Measurements from ENCODE around the gene SYT12.

The SYT12 gene

DNA sequence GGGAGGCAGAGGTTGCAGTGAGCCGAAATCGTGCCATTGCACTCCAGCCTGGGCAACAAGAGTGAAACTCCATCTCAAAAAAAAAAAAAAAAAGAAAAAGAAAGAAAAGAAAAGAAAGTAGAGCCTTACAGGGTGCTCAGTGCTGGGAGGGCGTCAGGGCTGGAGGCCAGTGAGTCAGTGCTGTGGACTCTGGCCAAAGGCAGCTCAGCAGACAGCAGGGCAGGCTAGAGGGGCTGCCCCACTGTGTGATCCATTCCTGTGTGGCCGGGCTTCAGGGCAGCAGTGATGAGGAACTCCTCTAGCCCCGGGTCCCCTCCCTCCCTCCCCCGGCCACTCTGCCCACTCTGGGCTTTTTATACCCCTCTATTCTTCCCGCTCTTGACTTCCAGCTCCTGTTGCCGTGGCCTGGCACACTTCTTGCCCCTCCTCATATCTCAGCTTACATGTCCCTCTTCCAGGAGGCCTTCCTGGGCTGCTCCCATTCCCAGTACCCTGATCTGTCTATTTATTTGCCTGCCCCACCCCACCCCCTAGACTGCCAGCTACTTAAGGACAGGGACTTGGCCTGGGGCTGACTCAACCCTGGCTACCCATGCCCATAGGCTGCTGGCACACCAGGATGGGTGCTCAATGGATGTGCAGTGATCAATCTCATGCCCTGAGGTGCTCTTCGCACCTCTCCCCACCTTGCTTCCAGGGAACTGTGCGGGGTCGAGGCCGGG lies 10.1 kb downstream of the SYT12 start:
- DNase-seq (ENCODE audit: low spot score): no peak

DNA sequence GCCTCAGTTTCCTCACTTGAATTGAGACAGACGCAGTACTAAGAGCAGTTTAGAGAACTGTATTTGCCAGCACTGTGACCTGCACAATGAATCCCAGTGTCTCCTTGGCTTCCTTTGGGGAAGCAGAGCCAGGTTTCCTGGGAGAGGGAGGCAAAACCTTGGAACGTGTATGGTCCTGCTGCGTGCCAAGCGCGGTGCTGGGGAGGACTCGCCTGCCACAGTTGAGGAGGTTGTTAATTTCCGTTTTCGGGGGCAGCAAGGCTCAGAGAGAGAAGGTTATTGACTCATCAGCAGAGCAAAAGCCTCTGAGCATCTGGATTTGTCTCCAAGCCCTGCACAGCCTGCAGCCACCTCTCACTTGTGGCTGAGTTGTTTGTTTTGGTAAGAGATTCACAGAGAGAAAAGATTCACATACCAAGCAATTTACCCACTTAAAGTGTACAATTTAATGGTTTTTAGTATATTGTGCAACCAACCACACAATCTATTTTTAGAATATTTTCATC lies 10.8 kb downstream of the SYT12 start:
- no peak for DNase-seq (ENCODE audit: low spot score)
- in situ Hi-C loops (cut with MboI; ENCODE audit: low pct_unique_long_range_greater_than_20kb, low sequenced_read_pairs, unreplicated experiment): no loop called here
- TF ChIP-seq, protein P1, sequence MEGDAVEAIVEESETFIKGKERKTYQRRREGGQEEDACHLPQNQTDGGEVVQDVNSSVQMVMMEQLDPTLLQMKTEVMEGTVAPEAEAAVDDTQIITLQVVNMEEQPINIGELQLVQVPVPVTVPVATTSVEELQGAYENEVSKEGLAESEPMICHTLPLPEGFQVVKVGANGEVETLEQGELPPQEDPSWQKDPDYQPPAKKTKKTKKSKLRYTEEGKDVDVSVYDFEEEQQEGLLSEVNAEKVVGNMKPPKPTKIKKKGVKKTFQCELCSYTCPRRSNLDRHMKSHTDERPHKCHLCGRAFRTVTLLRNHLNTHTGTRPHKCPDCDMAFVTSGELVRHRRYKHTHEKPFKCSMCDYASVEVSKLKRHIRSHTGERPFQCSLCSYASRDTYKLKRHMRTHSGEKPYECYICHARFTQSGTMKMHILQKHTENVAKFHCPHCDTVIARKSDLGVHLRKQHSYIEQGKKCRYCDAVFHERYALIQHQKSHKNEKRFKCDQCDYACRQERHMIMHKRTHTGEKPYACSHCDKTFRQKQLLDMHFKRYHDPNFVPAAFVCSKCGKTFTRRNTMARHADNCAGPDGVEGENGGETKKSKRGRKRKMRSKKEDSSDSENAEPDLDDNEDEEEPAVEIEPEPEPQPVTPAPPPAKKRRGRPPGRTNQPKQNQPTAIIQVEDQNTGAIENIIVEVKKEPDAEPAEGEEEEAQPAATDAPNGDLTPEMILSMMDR (IDR thresholded peaks at IDR 0.05; ENCODE audit: extremely low read depth, insufficient read depth, missing control alignments): no peak

More for the DNA sequence above, 10.1 kb downstream of the SYT12 start:
- TF ChIP-seq, protein P1 (IDR thresholded peaks at IDR 0.05; ENCODE audit: extremely low read depth, insufficient read depth, missing control alignments): no peak
- in situ Hi-C loops (cut with MboI; ENCODE audit: low pct_unique_long_range_greater_than_20kb, low sequenced_read_pairs, unreplicated experiment): no loop called here

DNA sequence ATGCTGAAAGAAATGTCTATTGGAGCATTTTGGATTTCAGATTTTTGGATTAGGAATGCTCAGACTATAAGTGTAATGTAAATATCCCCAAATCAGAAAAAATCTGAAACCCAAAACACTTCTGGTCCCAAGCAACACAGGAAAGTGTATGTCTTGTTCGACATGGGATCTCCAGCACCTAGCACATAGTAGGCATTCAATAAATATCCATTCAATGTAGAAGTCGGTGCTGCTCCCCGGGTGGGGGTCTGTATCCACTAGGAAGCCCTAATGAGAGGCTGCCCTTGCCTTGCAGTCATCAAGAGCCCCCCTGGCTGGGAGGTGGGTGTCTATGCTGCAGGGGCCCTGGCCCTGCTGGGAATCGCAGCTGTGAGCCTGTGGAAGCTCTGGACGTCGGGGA lies 11.4 kb downstream of the SYT12 start:
- in situ Hi-C loops (cut with MboI; ENCODE audit: low pct_unique_long_range_greater_than_20kb, low sequenced_read_pairs, unreplicated experiment): no loop called here
- DNase-seq (ENCODE audit: low spot score): no peak
- TF ChIP-seq, protein P1 (IDR thresholded peaks at IDR 0.05; ENCODE audit: extremely low read depth, insufficient read depth, missing control alignments): no peak

DNA sequence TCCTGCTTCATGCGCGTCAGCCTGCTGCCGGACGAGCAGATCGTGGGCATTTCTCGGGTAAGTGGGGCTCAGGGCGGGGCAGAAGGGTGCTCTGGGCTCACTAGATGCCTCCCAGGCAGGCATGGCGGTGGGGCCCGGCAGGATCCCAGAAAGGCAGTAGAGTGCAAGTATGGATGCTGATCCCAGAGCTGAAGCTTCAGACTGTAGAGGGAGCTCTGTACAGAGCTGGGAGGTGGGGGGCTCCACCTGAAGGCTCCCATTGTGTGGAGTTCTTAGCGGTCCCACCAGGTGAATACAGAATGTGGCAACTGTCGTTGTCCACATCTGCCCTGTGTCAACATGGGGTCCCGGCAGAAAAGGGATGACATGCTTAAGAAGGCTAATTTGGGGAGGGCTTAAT lies 17.2 kb downstream of the SYT12 start:
- DNase-seq (ENCODE audit: low spot score): no peak
- in situ Hi-C loops (cut with MboI; ENCODE audit: low pct_unique_long_range_greater_than_20kb, low sequenced_read_pairs, unreplicated experiment): no loop called here
- TF ChIP-seq, protein P1 (IDR thresholded peaks at IDR 0.05; ENCODE audit: extremely low read depth, insufficient read depth, missing control alignments): no peak

DNA sequence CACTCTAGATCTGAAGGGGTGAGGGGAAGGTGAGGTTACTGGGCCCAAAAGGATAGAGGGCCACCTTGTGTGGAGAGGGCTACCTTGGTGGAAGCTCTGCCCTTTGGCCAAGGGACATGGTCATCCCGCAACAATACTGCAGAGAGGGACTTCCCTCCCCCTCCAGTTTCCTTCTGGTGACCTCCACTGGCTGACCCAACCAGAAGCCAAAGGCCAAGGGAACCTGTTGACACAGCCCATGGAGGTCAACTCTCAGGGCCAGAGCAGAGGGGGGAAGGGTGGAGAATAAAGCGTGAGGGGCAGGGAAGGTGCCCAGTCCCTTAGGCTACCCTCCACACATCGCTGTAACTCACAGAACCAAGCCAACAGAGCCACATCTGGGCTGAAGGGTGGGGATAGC lies 18.7 kb downstream of the SYT12 start:
- no peak for DNase-seq (ENCODE audit: low spot score)
- TF ChIP-seq, protein P1 (IDR thresholded peaks at IDR 0.05; ENCODE audit: extremely low read depth, insufficient read depth, missing control alignments): no peak
- in situ Hi-C loops (cut with MboI; ENCODE audit: low pct_unique_long_range_greater_than_20kb, low sequenced_read_pairs, unreplicated experiment): no loop called here

DNA sequence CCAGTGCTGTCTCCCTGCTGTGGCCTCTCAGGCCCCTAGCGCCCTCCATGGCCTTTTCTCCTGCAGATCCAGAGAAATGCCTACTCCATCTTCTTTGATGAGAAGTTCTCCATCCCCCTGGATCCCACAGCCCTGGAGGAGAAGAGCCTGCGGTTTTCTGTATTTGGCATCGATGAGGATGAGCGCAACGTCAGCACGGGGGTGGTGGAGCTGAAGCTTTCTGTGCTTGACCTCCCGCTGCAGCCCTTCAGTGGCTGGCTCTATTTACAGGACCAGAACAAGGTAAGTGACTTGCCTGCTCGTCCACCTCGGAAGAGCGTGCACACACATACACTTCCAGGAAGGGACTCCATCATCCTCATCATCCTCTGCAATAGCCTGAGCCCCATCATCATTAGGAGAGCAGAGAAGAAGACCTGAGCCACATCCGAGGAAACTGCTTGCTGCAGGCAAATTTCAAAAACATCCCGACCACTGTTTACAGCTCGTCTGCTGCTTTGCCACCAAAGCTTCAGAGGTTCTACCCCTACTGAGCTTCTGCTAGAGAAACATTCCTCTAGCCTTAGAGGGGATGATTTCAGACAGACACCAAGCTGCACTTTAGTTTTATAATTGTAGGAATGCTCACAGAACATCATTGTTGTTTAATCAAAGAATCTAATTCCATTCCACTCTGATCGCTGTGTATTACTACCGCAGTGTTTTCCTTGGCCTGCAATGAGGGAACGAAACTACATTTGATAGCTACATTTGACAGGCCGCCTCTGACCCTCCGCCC lies 20.8 kb downstream of the SYT12 start:
- in situ Hi-C loops (cut with MboI; ENCODE audit: low pct_unique_long_range_greater_than_20kb, low sequenced_read_pairs, unreplicated experiment): no loop called here
- TF ChIP-seq, protein P1 (IDR thresholded peaks at IDR 0.05; ENCODE audit: extremely low read depth, insufficient read depth, missing control alignments): no peak
- DNase-seq (ENCODE audit: low spot score): no peak
